OCI-LY7 (cell line): ENCODE results near the gene CFAP65.

Experiments
- CTCF ChIP-seq: fragments of 200-600 bp; sonication (generic); conservative IDR thresholded peaks from 2 replicates; pipeline ENCODE4 v1.5.1; 2014; ENCODE audit warnings: mild to moderate bottlenecking, antibody characterized with exemption, low read length, moderate library complexity, mixed read lengths
- EZH2phosphoT487 ChIP-seq: fragments of 200-600 bp; sonication (generic); IDR thresholded peaks from 2 replicates; pipeline ENCODE4 v1.6.1; 2018; ENCODE audit warnings: low read depth, borderline replicate concordance, mild to moderate bottlenecking, mixed run types, antibody characterized with exemption, low read length, moderate library complexity, mixed read lengths

DNA sequence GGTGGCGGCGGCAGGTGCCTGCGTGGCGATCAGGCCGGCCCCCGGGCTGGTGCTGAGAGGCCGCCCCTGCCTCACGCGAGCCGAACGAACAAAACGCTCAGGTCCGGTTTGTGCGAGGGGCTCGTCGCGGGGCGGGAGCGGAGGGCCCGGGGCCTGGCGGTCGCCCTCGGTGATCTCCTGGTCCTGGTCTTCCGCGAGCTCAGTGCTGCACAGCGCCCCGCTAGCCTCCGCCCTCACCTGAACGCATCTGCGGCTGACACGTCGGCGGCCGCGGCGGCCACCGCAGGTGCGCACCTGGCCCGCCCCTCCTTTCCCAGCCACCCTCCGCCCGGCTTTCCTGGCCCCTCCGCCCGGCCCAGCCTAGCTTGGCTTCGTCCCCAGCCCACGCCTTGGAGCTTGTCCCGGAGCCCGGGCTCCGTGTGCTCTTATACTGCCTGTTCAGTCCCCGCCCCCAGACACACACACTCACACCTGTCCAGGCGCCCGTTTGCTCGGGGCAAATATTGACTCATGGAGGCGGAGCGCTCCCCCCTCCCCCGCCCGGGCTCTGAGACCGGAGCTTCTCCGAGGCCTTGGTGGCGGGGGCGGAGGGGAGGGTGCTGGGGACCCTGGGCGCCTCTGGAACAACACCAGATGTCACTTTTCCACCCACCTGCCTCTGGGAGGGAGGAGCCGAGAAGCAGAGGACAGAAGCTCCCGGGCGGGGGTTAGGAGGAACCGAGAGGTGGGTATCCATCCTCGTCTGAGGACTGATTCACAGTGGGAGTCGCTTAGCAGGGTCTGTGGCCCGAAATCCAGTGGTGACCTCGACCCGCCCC, 39.5 kb downstream of the CFAP65 start:
- TF ChIP-seq CTCF (no peak), EZH2phosphoT487 (no peak)
